H9 (cell line): ENCODE measurements around the gene CCDC93. TPM values are rescaled to one million over a fixed set of nuclear protein-coding genes. Genes with fewer than 3 reads are reported as not detected.

Source experiments
- DNase-seq: peaks from one replicate; pipeline ENCODE4 v3.0.0-alpha.2; 2017
- H2AFZ ChIP-seq: one replicate; pipeline ENCODE4 v1.6.1; 2013; ENCODE audit warnings: mild to moderate bottlenecking, low read length, control low read depth, moderate library complexity
- H2AK5ac ChIP-seq: 2 replicates; pipeline ENCODE4 v1.6.1; 2013; ENCODE audit warnings: low read length, control low read depth, mixed read lengths; ENCODE audit not compliant: insufficient read length
- H2BK120ac ChIP-seq: one replicate; pipeline ENCODE4 v1.6.1; 2013; ENCODE audit warnings: low read depth, mild to moderate bottlenecking, low read length, control low read depth, inconsistent platforms; ENCODE audit not compliant: poor library complexity, severe bottlenecking
- H2BK12ac ChIP-seq: 2 replicates; pipeline ENCODE4 v1.6.1; 2013; ENCODE audit warnings: low read length, control low read depth, mixed read lengths, low read depth; ENCODE audit not compliant: insufficient read length
- H2BK15ac ChIP-seq: 2 replicates; pipeline ENCODE4 v1.6.1; 2013; ENCODE audit warnings: low read depth, low read length, control low read depth
- H2BK20ac ChIP-seq: one replicate; pipeline ENCODE4 v1.6.1; 2013; ENCODE audit warnings: low read depth, mild to moderate bottlenecking, low read length, control low read depth, inconsistent platforms; ENCODE audit not compliant: poor library complexity, severe bottlenecking
- H2BK5ac ChIP-seq: 2 replicates; pipeline ENCODE4 v1.6.1; 2013; ENCODE audit warnings: low read length, control low read depth, mixed read lengths; ENCODE audit not compliant: insufficient read length
- H3K14ac ChIP-seq: 2 replicates; pipeline ENCODE4 v1.6.1; 2013; ENCODE audit warnings: low read length, control low read depth; ENCODE audit not compliant: insufficient read depth
- H3K18ac ChIP-seq: 2 replicates; pipeline ENCODE4 v1.6.1; 2013; ENCODE audit warnings: low read depth, mild to moderate bottlenecking, mixed read lengths, low read length, control low read depth; ENCODE audit not compliant: insufficient read length
- H3K23ac ChIP-seq: 2 replicates; pipeline ENCODE4 v1.6.1; 2013; ENCODE audit warnings: low read length, control low read depth, mixed read lengths, low read depth; ENCODE audit not compliant: insufficient read length
- H3K23me2 ChIP-seq: 2 replicates; pipeline ENCODE4 v1.6.1; 2013; ENCODE audit warnings: low read depth, mild to moderate bottlenecking, mixed read lengths, low read length, control low read depth; ENCODE audit not compliant: insufficient read length, poor library complexity, severe bottlenecking
- H3K27ac ChIP-seq: 2 replicates; pipeline ENCODE4 v1.5.1; 2013; ENCODE audit warnings: low read length, control low read depth, mixed read lengths, low read depth; ENCODE audit not compliant: insufficient read length
- H3K27me3 ChIP-seq: 2 replicates; pipeline ENCODE4 v1.6.1; 2013; ENCODE audit warnings: low read length, control low read depth, inconsistent platforms; ENCODE audit not compliant: insufficient read depth
- H3K4ac ChIP-seq: 2 replicates; pipeline ENCODE4 v1.6.1; 2013; ENCODE audit warnings: low read depth, mild to moderate bottlenecking, control low read depth, inconsistent platforms, low read length, moderate library complexity
- H3K4me1 ChIP-seq: 2 replicates; pipeline ENCODE4 v1.6.1; 2013; ENCODE audit warnings: low read length, control low read depth, inconsistent platforms; ENCODE audit not compliant: insufficient read depth
- H3K4me2 ChIP-seq: 2 replicates; pipeline ENCODE4 v1.6.1; 2013; ENCODE audit warnings: low read length, control low read depth, mixed read lengths; ENCODE audit not compliant: insufficient read length, insufficient read depth
- H3K56ac ChIP-seq: 2 replicates; pipeline ENCODE4 v1.6.1; 2013; ENCODE audit warnings: low read depth, mild to moderate bottlenecking, mixed read lengths, low read length, control low read depth; ENCODE audit not compliant: insufficient read length
- H3K79me1 ChIP-seq: 2 replicates; pipeline ENCODE4 v1.6.1; 2013; ENCODE audit warnings: low read depth, mild to moderate bottlenecking, moderate library complexity, low read length, control low read depth, inconsistent platforms; ENCODE audit not compliant: insufficient read depth, poor library complexity, severe bottlenecking
- H3K79me2 ChIP-seq: 2 replicates; pipeline ENCODE4 v1.6.1; 2013; ENCODE audit warnings: low read length, control low read depth, inconsistent platforms; ENCODE audit not compliant: insufficient read depth
- H3K9ac ChIP-seq: 2 replicates; pipeline ENCODE4 v1.6.1; 2013; ENCODE audit warnings: low read length, control low read depth, mixed read lengths; ENCODE audit not compliant: insufficient read length; ENCODE audit errors: extremely low read depth
- H3K9me3 ChIP-seq: one replicate; pipeline ENCODE4 v1.6.1; 2013; ENCODE audit warnings: low read depth, low read length, inconsistent platforms; ENCODE audit not compliant: control insufficient read depth
- H3T11ph ChIP-seq: one replicate; pipeline ENCODE4 v1.6.1; 2013; ENCODE audit warnings: mild to moderate bottlenecking, low read length, control low read depth, inconsistent platforms
- H4K20me1 ChIP-seq: one replicate; pipeline ENCODE4 v1.6.1; 2013; ENCODE audit not compliant: control insufficient read depth, insufficient read length, insufficient read depth
- H4K5ac ChIP-seq: 2 replicates; pipeline ENCODE4 v1.6.1; 2013; ENCODE audit warnings: low read depth, mild to moderate bottlenecking, mixed read lengths, low read length, control low read depth; ENCODE audit not compliant: insufficient read length
- H4K8ac ChIP-seq: replicated peaks from 2 replicates; pipeline ENCODE4 v1.6.1; 2013; ENCODE audit warnings: low read length, control low read depth, mixed read lengths, low read depth; ENCODE audit not compliant: insufficient read length
- H4K91ac ChIP-seq: 2 replicates; pipeline ENCODE4 v1.6.1; 2013; ENCODE audit warnings: low read depth, mild to moderate bottlenecking, moderate library complexity, mixed read lengths, low read length, control low read depth; ENCODE audit not compliant: insufficient read length
- H3K27ac Mint-ChIP-seq, 3 experiments: 2 replicates in 2 of 3; 3 replicates in 1 of 3; pipeline ENCODE4 v1.8.0; 2020 to 2021; ENCODE audit warnings: mixed read lengths in 3 of 3, mild to moderate bottlenecking in 1 of 3, moderate library complexity in 1 of 3
- H3K27me3 Mint-ChIP-seq: 2 replicates; pipeline ENCODE4 v1.8.0; 2021; ENCODE audit warnings: low read depth, mild to moderate bottlenecking, moderate library complexity, mixed read lengths
- H3K36me3 Mint-ChIP-seq, 3 experiments: 2 replicates in 2 of 3; 3 replicates in 1 of 3; pipeline ENCODE4 v1.8.0; 2020 to 2021; ENCODE audit warnings: low read depth in 3 of 3, mixed read lengths in 3 of 3; ENCODE audit not compliant: insufficient read depth in 1 of 3
- H3K4me1 Mint-ChIP-seq, 2 experiments: 2 replicates each; pipeline ENCODE4 v1.8.0; 2020; ENCODE audit warnings: mixed read lengths in 2 of 2
- H3K4me3 Mint-ChIP-seq, 2 experiments: 2 replicates in 1 of 2; 3 replicates in 1 of 2; pipeline ENCODE4 v1.8.0; 2020 to 2021; ENCODE audit warnings: mild to moderate bottlenecking in 2 of 2, mixed read lengths in 2 of 2, moderate library complexity in 1 of 2
- H3K9me3 Mint-ChIP-seq, 2 experiments: 2 replicates in 1 of 2; 3 replicates in 1 of 2; pipeline ENCODE4 v1.8.0; 2020; ENCODE audit warnings: mild to moderate bottlenecking in 2 of 2, mixed read lengths in 2 of 2, moderate library complexity in 1 of 2
- WGBS: extraction: QIAGEN DNeasy Blood & Tissue Kit; methylation state at CpG from one replicate; pipeline ENCODE4 v1.1.7; 2013; ENCODE audit warnings: missing lambda C conversion rate, low lambda C conversion rate, mixed read lengths; ENCODE audit not compliant: insufficient read length; ENCODE audit errors: extremely low coverage; 5-methylcytosine and 5-hydroxymethylcytosine counted together
- total RNA-seq: library from RNA; stranded (reverse); gene quantifications from 2 replicates; pipeline ENCODE4 v1.2.1, GENCODE V29; 2021
- TF ChIP-seq, protein P1 (sequence below): fragments of 200-600 bp; sonication (generic); conservative IDR thresholded peaks from 3 replicates; pipeline ENCODE4 v1.8.0; 2021; ENCODE audit warnings: antibody characterized with exemption, mild to moderate bottlenecking

Gene CCDC93
- total RNA-seq, 1 experiment from 2014 or later: 16.4 TPM

DNA sequence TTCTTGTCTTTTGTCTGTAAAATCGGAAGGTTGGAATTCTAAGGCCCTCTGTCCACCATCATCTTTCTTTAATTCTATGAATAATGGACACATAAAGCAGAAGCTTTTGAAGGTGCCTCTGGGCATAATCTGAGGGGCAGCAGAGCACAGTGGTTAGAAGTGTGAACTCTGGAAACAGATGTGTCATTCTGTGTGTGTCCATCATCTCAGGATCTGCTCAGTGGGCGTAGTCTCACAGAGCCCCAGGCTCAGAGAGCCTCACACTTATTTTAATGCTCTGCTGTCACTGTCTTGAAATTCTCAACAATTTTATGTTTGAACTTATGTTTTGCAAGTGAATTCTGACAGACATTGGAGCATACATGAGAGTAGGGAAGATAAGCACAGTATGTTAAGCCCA is 31.0 kb upstream of the CCDC93 start:
- Histone ChIP-seq H4K91ac (no peak overlapping the region), H3K9ac (no peak overlapping the region), H3K14ac (no peak overlapping the region), H4K20me1 (no peaks in the 10 kb centered on the region), H2BK5ac (no peak overlapping the region), H2BK15ac (no peak overlapping the region), H3K79me1 (no peaks in the 10 kb centered on the region), H3K27ac (no peak overlapping the region), H3K23ac (no peak overlapping the region), H2BK20ac (no peak overlapping the region), H3T11ph (no peak overlapping the region), H3K79me2 (no peaks in the 10 kb centered on the region), H2AK5ac (no peak overlapping the region), H3K4ac (no peak overlapping the region), H3K9me3 (no peaks in the 10 kb centered on the region), H3K23me2 (no peaks in the 10 kb centered on the region), H3K27me3 (no peaks in the 10 kb centered on the region), H4K5ac (no peak overlapping the region), H3K4me1 (no peaks in the 10 kb centered on the region), H3K4me2 (no peak overlapping the region), H2AFZ (no peak overlapping the region), H2BK12ac (no peak overlapping the region), H3K56ac (no peak overlapping the region), H3K18ac (no peak overlapping the region), H2BK120ac (no peak overlapping the region), H4K8ac (no peak overlapping the region)
- H3K4me1 Mint-ChIP-seq: peaks cover 0 to under 1% of the 10 kb centered on the region in 2 experiments; a peak in 1 of 4 replicates
- no peaks in the 10 kb centered on the region for H3K36me3 Mint-ChIP-seq
- no peaks in the 10 kb centered on the region for H3K9me3 Mint-ChIP-seq
- WGBS: no CpG with 5 or more reads among the region's 2 CpGs
- TF ChIP-seq, protein P1, sequence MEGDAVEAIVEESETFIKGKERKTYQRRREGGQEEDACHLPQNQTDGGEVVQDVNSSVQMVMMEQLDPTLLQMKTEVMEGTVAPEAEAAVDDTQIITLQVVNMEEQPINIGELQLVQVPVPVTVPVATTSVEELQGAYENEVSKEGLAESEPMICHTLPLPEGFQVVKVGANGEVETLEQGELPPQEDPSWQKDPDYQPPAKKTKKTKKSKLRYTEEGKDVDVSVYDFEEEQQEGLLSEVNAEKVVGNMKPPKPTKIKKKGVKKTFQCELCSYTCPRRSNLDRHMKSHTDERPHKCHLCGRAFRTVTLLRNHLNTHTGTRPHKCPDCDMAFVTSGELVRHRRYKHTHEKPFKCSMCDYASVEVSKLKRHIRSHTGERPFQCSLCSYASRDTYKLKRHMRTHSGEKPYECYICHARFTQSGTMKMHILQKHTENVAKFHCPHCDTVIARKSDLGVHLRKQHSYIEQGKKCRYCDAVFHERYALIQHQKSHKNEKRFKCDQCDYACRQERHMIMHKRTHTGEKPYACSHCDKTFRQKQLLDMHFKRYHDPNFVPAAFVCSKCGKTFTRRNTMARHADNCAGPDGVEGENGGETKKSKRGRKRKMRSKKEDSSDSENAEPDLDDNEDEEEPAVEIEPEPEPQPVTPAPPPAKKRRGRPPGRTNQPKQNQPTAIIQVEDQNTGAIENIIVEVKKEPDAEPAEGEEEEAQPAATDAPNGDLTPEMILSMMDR: no peak
- H3K27me3 Mint-ChIP-seq: peaks cover 12% of the 10 kb centered on the region
- H3K4me3 Mint-ChIP-seq: no peak overlapping the region
- DNase-seq: no peak
- no peak overlapping the region for H3K27ac Mint-ChIP-seq
